PC-9 (cell line): ENCODE data around the gene CRNKL1.

Experiments used
- EZH2 ChIP-seq: fragments of 200-600 bp; sonication (generic); IDR thresholded peaks from 2 replicates; pipeline ENCODE4 v1.8.0; 2017; ENCODE audit warnings: antibody characterized with exemption, low read depth
- TF ChIP-seq, protein P1 (sequence below): fragments of 200-600 bp; sonication (generic); conservative IDR thresholded peaks from 2 replicates; pipeline ENCODE4 v1.6.1; 2017; ENCODE audit warnings: mixed run types, antibody characterized with exemption, mild to moderate bottlenecking, moderate library complexity

DNA sequence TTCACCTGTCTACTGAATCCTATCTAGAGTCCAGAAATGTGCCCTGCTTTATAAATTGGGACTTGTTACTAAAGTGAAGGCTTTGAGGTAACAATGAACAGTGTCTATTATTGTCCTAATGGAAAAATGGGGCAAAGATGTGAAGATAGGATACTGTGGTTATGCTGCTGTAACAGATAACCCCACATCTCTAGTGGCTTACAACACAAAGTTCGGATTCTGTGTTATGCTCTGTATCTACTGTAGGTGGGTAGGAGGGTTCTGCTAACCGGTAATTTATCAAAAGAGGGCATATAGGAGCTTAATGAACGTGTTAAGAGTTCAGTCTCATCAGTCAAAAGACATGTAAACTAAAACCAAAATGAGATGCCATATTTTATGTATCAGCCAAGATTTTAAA is 28.9 kb downstream of the CRNKL1 start:
- TF ChIP-seq, protein P1, sequence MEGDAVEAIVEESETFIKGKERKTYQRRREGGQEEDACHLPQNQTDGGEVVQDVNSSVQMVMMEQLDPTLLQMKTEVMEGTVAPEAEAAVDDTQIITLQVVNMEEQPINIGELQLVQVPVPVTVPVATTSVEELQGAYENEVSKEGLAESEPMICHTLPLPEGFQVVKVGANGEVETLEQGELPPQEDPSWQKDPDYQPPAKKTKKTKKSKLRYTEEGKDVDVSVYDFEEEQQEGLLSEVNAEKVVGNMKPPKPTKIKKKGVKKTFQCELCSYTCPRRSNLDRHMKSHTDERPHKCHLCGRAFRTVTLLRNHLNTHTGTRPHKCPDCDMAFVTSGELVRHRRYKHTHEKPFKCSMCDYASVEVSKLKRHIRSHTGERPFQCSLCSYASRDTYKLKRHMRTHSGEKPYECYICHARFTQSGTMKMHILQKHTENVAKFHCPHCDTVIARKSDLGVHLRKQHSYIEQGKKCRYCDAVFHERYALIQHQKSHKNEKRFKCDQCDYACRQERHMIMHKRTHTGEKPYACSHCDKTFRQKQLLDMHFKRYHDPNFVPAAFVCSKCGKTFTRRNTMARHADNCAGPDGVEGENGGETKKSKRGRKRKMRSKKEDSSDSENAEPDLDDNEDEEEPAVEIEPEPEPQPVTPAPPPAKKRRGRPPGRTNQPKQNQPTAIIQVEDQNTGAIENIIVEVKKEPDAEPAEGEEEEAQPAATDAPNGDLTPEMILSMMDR: no peak
- no peak for TF ChIP-seq EZH2
